DOHH2 (cell line): ENCODE measurements around the gene DDR2.

ENCODE experiments used
- H3F3A ChIP-seq: fragments of 200-600 bp; sonication (generic), shearing (Covaris generic); 2 replicates; pipeline ENCODE4 v1.6.0; 2016; ENCODE audit warnings: antibody characterized with exemption, mild to moderate bottlenecking; ENCODE audit not compliant: control insufficient read depth, insufficient read depth
- H3K27ac ChIP-seq: fragments of 200-600 bp; sonication (generic); 2 replicates; pipeline ENCODE4 v1.5.1; 2014; ENCODE audit warnings: low read depth, mild to moderate bottlenecking, low read length, moderate library complexity
- H3K27me3 ChIP-seq: fragments of 200-600 bp; sonication (generic); 2 replicates; pipeline ENCODE4 v1.6.1; 2014; ENCODE audit warnings: mild to moderate bottlenecking, low read length, mixed read lengths; ENCODE audit not compliant: control insufficient read depth
- H3K36me3 ChIP-seq: fragments of 200-600 bp; sonication (generic); 2 replicates; pipeline ENCODE4 v1.6.1; 2014; ENCODE audit warnings: mild to moderate bottlenecking, low read length, moderate library complexity, mixed read lengths; ENCODE audit not compliant: control insufficient read depth
- H3K4me1 ChIP-seq: fragments of 200-600 bp; sonication (generic); 2 replicates; pipeline ENCODE4 v1.6.1; 2014; ENCODE audit warnings: mild to moderate bottlenecking, low read length, mixed read lengths; ENCODE audit not compliant: control insufficient read depth
- H3K4me2 ChIP-seq: fragments of 200-600 bp; sonication (generic); 2 replicates; pipeline ENCODE4 v1.6.0; 2014; ENCODE audit warnings: mild to moderate bottlenecking, low read length, moderate library complexity
- H3K4me3 ChIP-seq: fragments of 200-600 bp; sonication (generic); 2 replicates; pipeline ENCODE4 v1.5.1; 2014; ENCODE audit warnings: mild to moderate bottlenecking, low read length, mixed read lengths
- H3K79me2 ChIP-seq: fragments of 200-600 bp; sonication (generic); 2 replicates; pipeline ENCODE4 v1.6.1; 2014; ENCODE audit warnings: mild to moderate bottlenecking, low read length, mixed read lengths; ENCODE audit not compliant: control insufficient read depth
- H3K9me2 ChIP-seq: fragments of 200-600 bp; sonication (generic); replicated peaks from 2 replicates; pipeline ENCODE4 v1.6.1; 2014; ENCODE audit warnings: mild to moderate bottlenecking, low read length, mixed read lengths; ENCODE audit not compliant: control insufficient read depth
- H3K9me3 ChIP-seq: fragments of 200-600 bp; sonication (generic); 2 replicates; pipeline ENCODE4 v1.6.1; 2014; ENCODE audit warnings: antibody characterized with exemption, low read length, mixed read lengths; ENCODE audit not compliant: control insufficient read depth, insufficient read depth
- H4K20me1 ChIP-seq: fragments of 200-600 bp; sonication (generic); 2 replicates; pipeline ENCODE4 v1.6.0; 2014; ENCODE audit warnings: low read depth, mild to moderate bottlenecking, antibody characterized with exemption, low read length, moderate library complexity; ENCODE audit not compliant: control insufficient read depth, insufficient read depth
- CTCF ChIP-seq: fragments of 200-600 bp; sonication (generic); IDR thresholded peaks from one replicate; pipeline ENCODE4 v1.5.1; 2014; ENCODE audit warnings: antibody characterized with exemption, mild to moderate bottlenecking, low read depth, low read length; ENCODE audit not compliant: poor library complexity, severe bottlenecking
- EZH2phosphoT487 ChIP-seq: fragments of 200-600 bp; sonication (generic); IDR thresholded peaks from 2 replicates; pipeline ENCODE4 v1.6.1; 2017; ENCODE audit warnings: borderline replicate concordance, mild to moderate bottlenecking, antibody characterized with exemption, low read length, moderate library complexity, mixed read lengths

The DDR2 gene

GRCh38 chr1:162676750-162677149, 44.5 kb downstream of the DDR2 start:
- Histone ChIP-seq H3K9me2 (no peaks in the 10 kb centered on the region), H3K4me1 (no peaks in the 10 kb centered on the region), H3K36me3 (no peaks in the 10 kb centered on the region), H3K27ac (no peak overlapping the region), H3K9me3 (no peaks in the 10 kb centered on the region), H4K20me1 (no peaks in the 10 kb centered on the region), H3F3A (no peaks in the 10 kb centered on the region), H3K4me2 (no peak overlapping the region), H3K79me2 (no peaks in the 10 kb centered on the region), H3K4me3 (no peak overlapping the region), H3K27me3 (no peaks in the 10 kb centered on the region; the same call in 1 of the 2 replicates)
- no peak for TF ChIP-seq EZH2phosphoT487
- no peak for TF ChIP-seq CTCF

GRCh38 chr1:162677607-162678371, 45.5 kb downstream of the DDR2 start:
- Histone ChIP-seq H3K27ac (no peak overlapping the region), H4K20me1 (no peaks in the 10 kb centered on the region), H3K36me3 (no peaks in the 10 kb centered on the region), H3F3A (no peaks in the 10 kb centered on the region), H3K4me3 (no peak overlapping the region), H3K4me2 (no peak overlapping the region), H3K9me3 (no peaks in the 10 kb centered on the region), H3K9me2 (no peaks in the 10 kb centered on the region), H3K79me2 (no peaks in the 10 kb centered on the region), H3K4me1 (no peaks in the 10 kb centered on the region), H3K27me3 (no peaks in the 10 kb centered on the region)
- TF ChIP-seq CTCF (no peak), EZH2phosphoT487 (no peak)

GRCh38 chr1:162678439-162678838, 46.2 kb downstream of the DDR2 start:
- no peak overlapping the region for H3K27ac ChIP-seq
- no peaks in the 10 kb centered on the region for H3K36me3 ChIP-seq
- no peaks in the 10 kb centered on the region for H3K9me2 ChIP-seq
- no peak overlapping the region for H3K4me3 ChIP-seq
- H3K79me2 ChIP-seq = no peaks in the 10 kb centered on the region
- H3K9me3 ChIP-seq = no peaks in the 10 kb centered on the region
- H3K4me1 ChIP-seq = no peaks in the 10 kb centered on the region
- no peak for TF ChIP-seq EZH2phosphoT487
- no peak for TF ChIP-seq CTCF
- no peaks in the 10 kb centered on the region for H3K27me3 ChIP-seq
- no peaks in the 10 kb centered on the region for H3F3A ChIP-seq
- no peaks in the 10 kb centered on the region for H4K20me1 ChIP-seq
- no peak overlapping the region for H3K4me2 ChIP-seq
